ENCODE measurements around the gene ADGRD1. TPM values are rescaled to one million over a fixed set of nuclear protein-coding genes. Genes with fewer than 3 reads are reported as not detected.

The ADGRD1 gene
- polyA plus RNA-seq, 1 donor: 84.8 TPM

DNA sequence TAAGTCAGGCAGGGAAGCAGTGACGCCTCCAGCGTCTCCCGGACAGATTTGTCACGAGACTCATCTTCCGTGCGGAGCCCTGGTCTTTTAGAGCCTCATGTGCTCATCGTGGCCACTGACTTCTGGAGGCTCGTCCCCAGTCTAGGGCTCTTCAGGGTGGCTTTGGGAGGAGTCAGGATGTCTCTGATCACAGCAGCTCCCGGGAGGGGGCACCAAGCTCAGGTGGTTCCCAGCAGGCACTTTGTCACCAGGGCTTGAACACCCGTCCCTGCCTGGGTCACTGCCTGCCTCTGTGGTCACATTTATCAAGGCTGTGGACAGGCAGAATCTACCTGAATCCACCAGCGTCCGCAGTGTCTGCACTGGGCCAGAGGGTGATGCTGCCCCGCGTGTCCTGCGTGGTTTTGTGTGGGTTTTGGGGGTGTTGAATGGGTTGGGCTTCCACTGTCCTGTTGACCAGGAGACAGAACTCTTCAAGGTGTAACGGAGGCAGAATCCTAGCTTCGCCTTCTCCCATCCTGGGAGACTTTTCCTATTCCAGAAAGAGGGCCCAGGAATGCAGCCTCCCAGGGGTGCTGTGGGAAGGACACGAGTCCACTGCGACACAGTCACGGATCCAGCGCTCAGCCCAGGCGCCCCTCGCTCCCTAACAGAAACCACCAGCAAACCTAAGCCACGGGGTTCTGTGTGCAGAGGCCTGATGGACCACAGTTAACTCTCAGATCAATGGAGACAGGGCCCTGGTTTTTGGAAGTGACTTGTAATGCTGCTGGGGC, 132.3 kb downstream of the ADGRD1 start:
- DNase-seq: no peak
- no peaks in the 10 kb centered on the region for H3K9me3 ChIP-seq (ENCODE audit: control insufficient read depth, low read depth, low read length)
- H3K27ac ChIP-seq (ENCODE audit: low read length): no peak overlapping the region
- no peak overlapping the region for H3K4me3 ChIP-seq (ENCODE audit: low read length)
- H3K4me1 ChIP-seq (ENCODE audit: control insufficient read depth, insufficient read depth, low read length): peaks cover 5% of the 10 kb centered on the region
- H3K27me3 ChIP-seq (ENCODE audit: control insufficient read depth, insufficient read depth, low read length): no peaks in the 10 kb centered on the region
- WGBS (ENCODE audit: insufficient coverage, low lambda C conversion rate): no CpG with 5 or more reads among the region's 24 CpGs
- H3K36me3 ChIP-seq (ENCODE audit: control insufficient read depth, insufficient read depth, low read length): peaks cover 42% of the 10 kb centered on the region

- H3K4me1 ChIP-seq (ENCODE audit: control insufficient read depth, insufficient read depth, low read length): peaks cover 5% of the 10 kb centered on the region
- WGBS (ENCODE audit: insufficient coverage, low lambda C conversion rate): no CpG with 5 or more reads among the region's 24 CpGs
- H3K9me3 ChIP-seq (ENCODE audit: control insufficient read depth, low read depth, low read length): no peaks in the 10 kb centered on the region
- peaks cover 42% of the 10 kb centered on the region for H3K36me3 ChIP-seq (ENCODE audit: control insufficient read depth, insufficient read depth, low read length)
- DNase-seq: no peak
- H3K4me3 ChIP-seq (ENCODE audit: low read length): no peak overlapping the region
- no peaks in the 10 kb centered on the region for H3K27me3 ChIP-seq (ENCODE audit: control insufficient read depth, insufficient read depth, low read length)
- no peak overlapping the region for H3K27ac ChIP-seq (ENCODE audit: low read length)
Measured at GRCh38 chr12:131087302-131087818, 133.7 kb downstream of the ADGRD1 start.

- Histone ChIP-seq H3K36me3 (ENCODE audit: control insufficient read depth, insufficient read depth, low read length) (peaks cover 39% of the 10 kb centered on the region), H3K9me3 (ENCODE audit: control insufficient read depth, low read depth, low read length) (no peaks in the 10 kb centered on the region)
Measured at GRCh38 chr12:131087991-131088700, 134.4 kb downstream of the ADGRD1 start.

DNA sequence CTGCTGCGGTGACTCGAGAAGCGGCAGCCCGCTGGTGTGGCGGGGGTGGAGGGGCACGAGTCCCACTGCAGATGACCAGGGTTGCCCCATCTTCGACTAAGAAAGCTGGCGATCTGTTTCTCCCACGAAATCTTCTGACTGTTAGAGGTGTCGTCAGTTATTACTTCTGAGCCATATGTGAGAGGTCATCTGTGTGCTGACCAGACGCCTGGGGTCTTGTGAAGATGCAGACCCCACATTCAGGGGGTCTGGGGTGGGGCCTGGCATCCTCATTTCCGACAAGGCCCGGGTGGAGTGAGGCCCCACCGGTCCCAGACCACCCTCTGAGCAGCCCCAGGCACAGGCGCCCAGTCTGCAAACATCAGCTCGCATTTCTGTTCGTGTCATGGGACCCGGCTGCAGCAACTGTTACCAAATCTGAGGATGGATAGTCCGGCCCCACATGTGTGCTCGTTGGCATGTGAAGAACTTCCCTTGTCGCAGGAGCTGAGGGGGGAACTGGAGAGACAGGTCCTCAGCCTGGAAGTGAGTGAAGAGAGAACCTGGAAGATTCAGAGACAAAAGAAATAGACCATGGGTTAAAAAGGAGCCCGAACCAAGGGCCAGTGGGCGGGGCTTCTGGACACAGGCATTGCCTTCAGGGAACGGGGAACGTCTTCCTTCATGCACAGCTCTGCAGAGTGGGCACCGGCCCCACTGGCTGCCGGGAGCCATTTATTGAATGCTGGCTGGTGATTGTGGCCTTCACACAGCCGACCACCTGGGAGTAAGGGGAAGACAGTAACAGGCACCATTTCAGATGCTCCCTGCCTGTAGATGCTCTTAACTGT, 135.2 kb downstream of the ADGRD1 start:
- H3K4me3 ChIP-seq (ENCODE audit: low read length): no peak overlapping the region
- peaks cover 39% of the 10 kb centered on the region for H3K36me3 ChIP-seq (ENCODE audit: control insufficient read depth, insufficient read depth, low read length)
- DNase-seq: no peak
- WGBS (ENCODE audit: insufficient coverage, low lambda C conversion rate): 100% methylated on average over 1 of the region's 28 CpGs
- no peak overlapping the region for H3K27ac ChIP-seq (ENCODE audit: low read length)
- H3K27me3 ChIP-seq (ENCODE audit: control insufficient read depth, insufficient read depth, low read length): no peaks in the 10 kb centered on the region
- peaks cover 5% of the 10 kb centered on the region for H3K4me1 ChIP-seq (ENCODE audit: control insufficient read depth, insufficient read depth, low read length)
- no peaks in the 10 kb centered on the region for H3K9me3 ChIP-seq (ENCODE audit: control insufficient read depth, low read depth, low read length)

More at GRCh38 chr12:131087991-131088700, 134.4 kb downstream of the ADGRD1 start:
- Histone ChIP-seq H3K27me3 (ENCODE audit: control insufficient read depth, insufficient read depth, low read length) (no peaks in the 10 kb centered on the region), H3K27ac (ENCODE audit: low read length) (no peak overlapping the region), H3K4me1 (ENCODE audit: control insufficient read depth, insufficient read depth, low read length) (peaks cover 5% of the 10 kb centered on the region), H3K4me3 (ENCODE audit: low read length) (no peak overlapping the region)
- no CpG with 5 or more reads among the region's 38 CpGs for WGBS (ENCODE audit: insufficient coverage, low lambda C conversion rate)
- DNase-seq: no peak

DNA sequence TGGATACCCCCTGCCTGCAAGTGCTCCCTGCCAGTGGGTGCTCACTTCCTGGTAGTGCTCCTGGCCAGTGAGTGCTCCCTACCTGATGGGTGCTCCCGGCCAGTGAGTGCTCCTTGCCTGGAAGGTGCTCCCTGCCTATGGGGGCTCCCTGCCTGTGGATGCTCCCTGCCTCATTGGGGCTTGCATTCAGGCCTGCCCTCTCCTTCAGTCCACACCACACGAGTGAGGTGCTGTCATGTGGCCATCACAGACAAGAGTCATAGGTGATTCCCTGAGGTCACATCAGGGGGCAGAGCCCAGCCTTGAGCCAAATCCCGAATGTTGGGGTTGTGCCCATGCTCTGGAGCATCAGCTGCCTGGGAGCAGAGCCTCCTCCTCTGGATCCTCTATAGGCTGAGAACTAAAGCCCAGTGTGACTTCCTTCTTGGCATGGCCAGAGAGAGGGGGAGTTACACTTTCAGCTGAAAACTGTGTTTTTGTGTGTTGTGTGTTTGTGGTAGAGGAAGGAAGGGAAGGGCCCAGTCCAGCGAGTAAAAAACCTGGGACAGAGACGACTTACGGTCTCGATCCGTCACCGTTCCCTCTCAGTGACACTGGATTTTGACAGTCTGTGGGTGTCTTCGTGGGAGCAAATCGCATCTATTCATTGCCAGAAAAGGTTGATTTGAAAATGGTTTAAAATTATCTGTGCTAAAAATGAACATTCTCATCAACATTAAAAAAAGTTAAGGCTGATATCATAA, 136.0 kb downstream of the ADGRD1 start:
- WGBS (ENCODE audit: insufficient coverage, low lambda C conversion rate): 100% methylated on average over 2 of the region's 11 CpGs
- DNase-seq: no peak
- Histone ChIP-seq H3K4me1 (ENCODE audit: control insufficient read depth, insufficient read depth, low read length) (peaks cover 5% of the 10 kb centered on the region), H3K27me3 (ENCODE audit: control insufficient read depth, insufficient read depth, low read length) (no peaks in the 10 kb centered on the region), H3K27ac (ENCODE audit: low read length) (no peak overlapping the region), H3K36me3 (ENCODE audit: control insufficient read depth, insufficient read depth, low read length) (peaks cover 34% of the 10 kb centered on the region), H3K9me3 (ENCODE audit: control insufficient read depth, low read depth, low read length) (no peaks in the 10 kb centered on the region), H3K4me3 (ENCODE audit: low read length) (no peak overlapping the region)

DNA sequence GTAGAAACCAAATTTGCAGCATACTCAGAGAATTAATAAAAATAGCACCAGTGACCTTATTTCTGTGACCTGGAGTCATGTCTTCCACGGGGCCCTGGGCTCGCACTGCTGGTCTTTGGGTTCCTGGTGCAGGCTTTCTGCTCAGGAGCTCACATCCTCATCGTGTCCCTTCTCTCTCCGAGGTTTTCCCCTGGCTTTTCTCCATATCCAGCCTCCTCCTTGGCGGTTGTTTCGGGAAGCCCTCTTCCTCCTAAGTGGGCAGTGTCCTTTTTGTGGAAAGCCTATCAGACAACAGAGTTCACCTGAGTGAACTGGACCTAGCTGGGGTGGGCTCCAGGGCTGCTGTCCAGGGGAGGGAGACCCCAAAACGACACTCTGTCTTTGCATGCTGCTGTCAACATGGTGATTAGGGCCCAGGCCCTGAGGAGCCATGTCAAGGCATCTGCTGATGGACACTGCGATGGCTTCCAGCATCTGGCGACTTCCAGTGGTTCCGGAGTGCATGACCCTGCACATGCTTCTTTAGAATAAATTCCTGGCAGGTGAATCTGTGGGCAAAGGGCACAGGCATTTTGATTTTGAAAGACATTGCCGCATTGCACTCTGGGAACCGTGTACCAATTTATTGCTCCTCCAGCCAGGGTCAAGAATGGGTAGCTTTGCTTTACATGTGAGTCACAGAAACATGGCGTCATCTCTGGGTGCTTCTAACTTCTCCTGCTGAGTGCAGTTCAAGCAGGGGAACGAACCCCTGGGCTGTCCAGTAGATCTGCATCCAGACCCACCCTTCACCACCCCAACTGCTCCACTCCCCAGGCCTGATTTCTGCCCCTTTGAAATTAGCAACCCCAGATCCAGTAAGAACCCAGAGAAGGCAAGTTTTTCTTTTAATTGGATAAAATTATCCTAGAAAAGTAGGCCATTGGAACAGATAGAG, 136.8 kb downstream of the ADGRD1 start:
- H3K4me1 ChIP-seq (ENCODE audit: control insufficient read depth, insufficient read depth, low read length): peaks cover 5% of the 10 kb centered on the region
- peak overlapping the region; percentile 63 for H3K27ac ChIP-seq (ENCODE audit: low read length)
- DNase-seq: peak; percentile 74 to 81
- no peaks in the 10 kb centered on the region for H3K9me3 ChIP-seq (ENCODE audit: control insufficient read depth, low read depth, low read length)
- peaks cover 25% of the 10 kb centered on the region for H3K36me3 ChIP-seq (ENCODE audit: control insufficient read depth, insufficient read depth, low read length)
- no CpG with 5 or more reads among the region's 14 CpGs for WGBS (ENCODE audit: insufficient coverage, low lambda C conversion rate)
- no peaks in the 10 kb centered on the region for H3K27me3 ChIP-seq (ENCODE audit: control insufficient read depth, insufficient read depth, low read length)
- no peak overlapping the region for H3K4me3 ChIP-seq (ENCODE audit: low read length)

- Histone ChIP-seq H3K4me3 (ENCODE audit: low read length) (no peak overlapping the region), H3K27ac (ENCODE audit: low read length) (no peak overlapping the region), H3K27me3 (ENCODE audit: control insufficient read depth, insufficient read depth, low read length) (no peaks in the 10 kb centered on the region), H3K36me3 (ENCODE audit: control insufficient read depth, insufficient read depth, low read length) (peaks cover 16% of the 10 kb centered on the region), H3K4me1 (ENCODE audit: control insufficient read depth, insufficient read depth, low read length) (peaks cover 5% of the 10 kb centered on the region), H3K9me3 (ENCODE audit: control insufficient read depth, low read depth, low read length) (no peaks in the 10 kb centered on the region)
- no peak for DNase-seq
- 84% methylated on average over 5 of the region's 13 CpGs for WGBS (ENCODE audit: insufficient coverage, low lambda C conversion rate)
Measured at GRCh38 chr12:131091413-131091975, 137.8 kb downstream of the ADGRD1 start.

- H3K9me3 ChIP-seq (ENCODE audit: control insufficient read depth, low read depth, low read length): no peaks in the 10 kb centered on the region
- no peak overlapping the region for H3K27ac ChIP-seq (ENCODE audit: low read length)
- peaks cover 5% of the 10 kb centered on the region for H3K4me1 ChIP-seq (ENCODE audit: control insufficient read depth, insufficient read depth, low read length)
- WGBS (ENCODE audit: insufficient coverage, low lambda C conversion rate): no CpG with 5 or more reads among the region's 18 CpGs
- H3K4me3 ChIP-seq (ENCODE audit: low read length): no peak overlapping the region
- H3K36me3 ChIP-seq (ENCODE audit: control insufficient read depth, insufficient read depth, low read length): peaks cover 16% of the 10 kb centered on the region
- DNase-seq: no peak
- H3K27me3 ChIP-seq (ENCODE audit: control insufficient read depth, insufficient read depth, low read length): no peaks in the 10 kb centered on the region
Measured at GRCh38 chr12:131091976-131092691, 138.4 kb downstream of the ADGRD1 start.

Measured in large intestine (tissue), 3 donors.